Measurements from ENCODE around the gene RBM20.
"Not testable (repeated sequence)": the region's sequence is repeated elsewhere in the genome, so short reads cannot be mapped to it uniquely, and the experiment has no call there.

The RBM20 gene

DNA sequence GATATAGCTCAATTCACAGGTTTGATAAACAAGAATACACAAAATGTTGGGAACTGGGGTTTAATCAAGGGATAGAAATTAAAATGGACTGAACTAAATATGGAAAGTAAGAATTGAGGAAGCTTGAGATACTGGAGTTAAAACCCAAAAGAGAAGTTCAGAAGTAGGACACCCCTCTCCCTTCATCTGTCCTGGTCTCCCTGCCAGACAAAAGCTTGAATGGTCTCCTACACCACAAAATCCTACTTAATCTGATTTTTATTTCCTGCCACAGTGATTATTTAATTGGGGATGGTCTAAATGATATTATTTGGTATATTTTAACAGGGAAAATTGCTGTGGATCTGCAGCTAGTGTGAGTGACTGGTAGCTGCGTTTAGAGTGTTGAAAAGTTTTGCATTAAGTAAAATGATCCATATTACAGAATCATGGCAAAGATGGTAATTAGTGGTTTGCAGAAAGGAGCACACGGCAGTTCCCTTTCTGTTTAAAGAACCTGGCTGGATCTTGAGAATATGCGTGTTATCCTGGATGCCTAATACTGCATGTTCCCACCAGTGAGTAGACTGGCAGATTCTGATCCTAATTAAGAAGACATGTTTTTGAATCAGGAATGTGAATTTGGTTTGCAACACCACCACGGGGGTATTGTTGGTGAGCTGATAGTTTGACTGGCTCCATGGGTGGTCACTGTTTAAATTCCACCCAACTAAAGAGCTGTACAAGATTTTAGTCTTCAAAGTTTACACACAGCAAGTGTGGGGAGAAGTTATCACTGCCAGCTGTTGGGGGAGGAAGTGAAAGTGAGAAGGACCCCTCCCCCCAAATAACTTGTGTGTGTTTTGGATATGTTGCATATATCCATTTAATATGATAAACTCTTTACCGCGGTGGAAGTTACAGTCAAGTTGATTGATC, 5.5 kb downstream of the RBM20 start:
- DNase-seq, result no peak

DNA sequence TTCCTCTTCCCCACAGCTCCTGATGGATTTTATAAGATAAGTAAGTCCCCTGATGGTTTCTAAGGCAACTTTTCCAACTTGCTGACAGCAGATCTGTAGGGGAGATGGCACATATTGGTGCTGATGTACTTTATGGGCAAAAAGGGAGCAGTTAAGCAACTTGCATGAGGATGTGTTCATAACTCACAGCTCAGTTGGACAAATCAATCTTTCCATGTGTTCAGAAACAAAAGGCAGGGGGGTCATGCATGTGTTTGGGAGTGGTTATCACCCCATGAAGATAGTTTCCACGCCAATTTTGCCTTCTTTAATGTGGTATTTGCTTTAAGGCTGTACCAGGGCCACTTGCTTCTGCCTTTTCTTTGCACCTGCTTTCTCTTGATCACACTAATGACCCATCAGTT, 6.1 kb downstream of the RBM20 start:
- DNase-seq, result no peak

GRCh38 chr10:110651044-110651958, 7.2 kb downstream of the RBM20 start:
- no peak for DNase-seq

GRCh38 chr10:110652475-110653118, 8.5 kb downstream of the RBM20 start:
- DNase-seq, result no peak

- no peak for DNase-seq
Measured at GRCh38 chr10:110655320-110655719, 11.2 kb downstream of the RBM20 start.

GRCh38 chr10:110656612-110657011, 12.5 kb downstream of the RBM20 start:
- DNase-seq, result no peak

- DNase-seq, result no peak
Measured at GRCh38 chr10:110657973-110658691, 14.0 kb downstream of the RBM20 start.

DNA sequence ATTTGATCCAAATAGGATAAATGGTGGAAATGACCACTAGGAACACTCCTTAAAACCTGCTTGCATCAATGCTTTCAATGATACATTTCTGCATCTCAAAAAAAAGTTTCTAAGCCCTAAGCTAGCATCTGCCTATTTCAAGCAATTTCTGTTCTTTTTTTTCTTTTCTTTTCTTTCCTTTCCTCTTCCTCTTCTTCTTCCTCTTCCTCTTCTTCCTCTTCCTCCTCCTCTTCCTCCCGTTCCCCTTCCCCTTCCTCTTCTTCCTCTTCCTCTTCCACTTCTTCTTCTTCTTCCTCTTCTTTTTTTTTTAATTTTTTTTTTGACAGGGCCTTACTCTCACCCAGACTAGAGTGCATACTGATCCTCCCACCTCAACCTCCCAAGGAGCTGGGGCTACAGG, 15.4 kb downstream of the RBM20 start:
- no peak for DNase-seq

GRCh38 chr10:110660289-110660688, 16.2 kb downstream of the RBM20 start:
- DNase-seq, result not testable (repeated sequence)

GRCh38 chr10:110661292-110661691, 17.2 kb downstream of the RBM20 start:
- DNase-seq, result no peak

DNA sequence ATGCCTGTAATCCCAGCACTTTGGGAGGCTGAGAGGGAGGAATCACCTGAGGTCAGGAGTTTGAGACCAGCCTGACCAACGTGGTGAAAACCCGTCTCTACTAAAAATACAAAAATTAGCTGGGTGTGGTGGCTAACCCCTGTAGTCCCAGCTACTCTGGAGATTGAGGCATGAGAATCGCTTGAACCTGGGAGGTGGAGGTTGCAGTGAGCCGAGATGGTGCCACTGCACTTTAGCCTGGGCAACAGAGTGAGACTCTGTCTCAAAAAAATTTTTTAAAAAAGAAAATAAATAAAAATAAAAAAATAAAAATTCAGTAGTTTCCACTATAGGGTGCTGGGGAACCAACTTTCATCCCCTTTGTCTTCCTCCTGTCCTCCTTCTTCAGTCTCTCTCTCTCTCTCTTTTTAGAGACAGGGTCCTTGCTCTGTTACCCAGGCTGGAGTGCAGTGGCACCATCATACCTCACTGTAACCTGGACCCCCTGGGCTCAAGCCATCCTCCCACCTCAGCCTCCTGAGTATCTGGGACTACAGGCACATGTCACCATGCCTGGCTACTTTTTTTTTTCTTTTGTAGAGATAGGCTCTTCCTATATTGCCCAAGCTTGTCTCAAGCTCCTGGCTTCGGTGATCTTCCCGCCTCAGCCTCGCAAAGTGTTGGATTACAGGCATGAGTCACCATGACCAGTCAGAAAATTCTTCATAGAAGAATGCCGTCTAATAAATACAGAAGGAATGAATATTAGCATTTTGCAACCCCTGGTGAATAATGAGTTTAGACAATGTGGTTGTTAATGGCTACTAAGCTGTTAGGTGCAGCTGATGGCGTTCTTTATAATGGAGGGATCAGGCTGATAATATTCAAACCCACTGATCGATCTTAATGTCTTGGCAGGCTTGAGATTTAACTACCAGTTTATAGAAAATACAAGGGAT, 20.6 kb downstream of the RBM20 start:
- DNase-seq, result peak; percentile 66

DNA sequence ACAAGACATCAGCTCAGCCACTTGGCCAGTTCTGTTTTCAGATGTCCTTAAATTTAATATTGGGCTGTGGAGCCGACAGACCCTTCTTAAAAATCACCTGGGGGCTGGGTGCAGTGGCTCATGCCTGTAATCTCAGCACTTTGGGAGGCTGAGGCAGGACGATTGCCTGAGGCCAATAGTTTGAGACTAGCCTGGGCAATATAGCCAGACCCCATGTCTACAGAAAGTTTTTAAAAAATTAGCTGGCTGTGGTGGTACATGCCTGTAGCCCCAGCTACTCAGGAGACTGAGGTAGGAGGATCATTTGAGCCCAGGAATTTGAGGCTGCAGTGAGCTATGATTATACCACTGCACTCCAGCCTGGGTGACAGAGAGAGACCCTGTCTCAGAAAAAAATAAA, 22.1 kb downstream of the RBM20 start:
- DNase-seq, result not testable (repeated sequence)

DNA sequence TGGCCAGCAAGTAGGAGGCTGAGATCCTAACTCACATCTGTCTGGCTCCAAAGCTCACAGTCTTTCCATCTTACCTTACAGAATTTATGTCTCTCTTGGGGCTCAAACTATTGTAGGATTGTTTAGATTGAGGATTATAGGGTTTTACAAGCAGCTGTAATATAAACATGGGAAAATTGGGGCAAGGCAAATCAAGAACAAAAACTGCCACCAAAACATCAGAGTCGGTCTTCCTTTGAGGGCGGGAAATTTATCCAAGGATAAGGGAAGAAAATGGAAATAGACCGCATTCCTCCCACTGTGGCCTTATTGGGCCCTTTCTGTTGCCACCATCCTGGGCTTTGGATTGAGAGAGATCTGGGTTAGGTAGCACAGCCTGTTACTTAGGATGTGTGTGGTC, 22.5 kb downstream of the RBM20 start:
- DNase-seq, result no peak

DNA sequence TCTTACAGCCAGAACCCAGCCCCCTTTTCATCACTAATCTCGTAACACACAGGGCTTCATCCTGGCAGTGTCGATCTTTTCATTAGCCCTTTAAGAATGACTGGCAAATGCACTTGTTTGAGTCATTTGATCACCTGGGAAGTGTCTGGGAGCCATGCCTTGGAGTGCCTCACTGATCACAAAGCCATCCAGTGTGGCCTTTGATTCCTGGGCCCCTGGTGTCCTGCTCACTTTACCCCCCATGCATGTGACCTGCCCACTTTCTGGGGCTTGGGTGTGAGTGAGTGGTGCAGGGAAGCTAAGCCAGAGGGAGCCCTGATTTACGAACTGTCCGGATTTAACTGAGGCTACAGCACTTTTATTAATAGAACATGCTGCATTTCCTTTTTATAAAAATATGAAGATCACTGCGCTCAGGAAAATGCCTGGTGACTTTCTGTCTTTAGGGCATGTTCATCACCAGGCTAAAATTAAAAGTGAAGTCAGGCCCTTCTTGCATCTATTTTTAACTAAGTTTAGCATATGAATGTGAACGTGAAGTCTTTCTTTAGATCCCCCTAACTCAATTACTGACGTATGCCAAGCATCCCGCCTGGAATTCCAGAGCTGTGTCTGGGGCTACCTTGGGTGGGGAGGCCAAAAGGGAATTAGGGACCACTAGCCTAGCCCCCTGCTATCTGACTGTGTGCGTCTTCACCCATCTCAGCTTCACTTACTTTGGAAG, 23.6 kb downstream of the RBM20 start:
- DNase-seq, result no peak

GRCh38 chr10:110668443-110668842, 24.3 kb downstream of the RBM20 start:
- no peak for DNase-seq

DNA sequence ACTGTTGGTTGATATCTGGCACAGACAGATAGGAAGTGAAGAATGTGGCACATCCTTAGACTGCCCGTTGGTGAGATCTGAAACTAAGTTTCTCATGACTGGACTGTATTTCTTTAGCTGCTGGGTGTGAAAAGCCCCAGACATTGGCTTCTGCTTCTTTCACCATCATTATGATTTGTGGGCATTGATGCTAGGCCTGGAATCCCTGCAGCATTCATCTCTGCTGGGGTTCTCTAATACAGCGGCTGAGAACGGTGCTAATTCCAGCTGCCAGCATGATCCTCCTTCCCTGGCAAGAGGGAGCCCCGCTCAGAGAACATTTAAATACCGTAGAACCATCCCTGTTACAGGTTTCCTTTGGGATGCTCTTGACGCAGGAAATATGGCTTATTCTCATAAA, 26.2 kb downstream of the RBM20 start:
- no peak for DNase-seq

DNA sequence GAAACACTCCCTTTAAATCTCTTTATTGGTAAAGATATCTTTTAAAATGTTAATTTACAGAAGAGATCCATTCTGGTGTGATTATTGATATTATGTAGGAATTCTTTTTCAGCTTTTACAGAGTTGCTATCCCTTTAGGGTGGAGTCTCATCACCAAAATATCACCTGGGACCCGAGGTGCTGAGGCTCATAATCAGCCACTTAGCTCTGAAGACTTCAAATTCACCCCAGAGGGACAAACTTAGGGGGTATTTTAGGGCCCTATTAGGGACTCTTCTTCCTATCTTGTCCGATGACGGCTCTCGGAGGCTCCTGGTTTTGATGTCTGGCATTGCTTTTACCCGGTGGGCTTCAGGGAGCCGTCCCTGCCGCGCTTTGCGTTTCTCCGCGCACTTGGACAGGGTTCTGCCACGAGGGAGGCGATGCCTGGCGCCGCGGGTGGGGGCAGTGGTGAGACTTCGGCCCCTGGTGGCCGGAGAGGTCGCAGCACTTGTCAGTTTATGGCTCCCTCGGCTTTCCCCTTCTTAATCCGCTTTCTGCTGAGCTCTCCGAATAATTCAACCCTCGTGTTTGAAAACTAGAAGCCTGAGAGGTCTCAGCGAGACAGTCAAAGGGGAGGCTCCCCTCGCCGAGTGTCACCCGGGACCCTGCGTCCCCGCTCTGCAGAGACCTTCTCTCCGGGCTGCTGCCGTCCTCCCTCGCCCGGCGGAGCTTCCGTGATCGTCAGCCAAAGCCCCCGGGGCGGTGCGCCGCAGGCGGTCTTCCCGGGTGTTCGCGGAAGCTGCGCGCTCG, 27.8 kb downstream of the RBM20 start:
- DNase-seq, result peak; percentile 70

GRCh38 chr10:110672580-110672919, 28.4 kb downstream of the RBM20 start:
- DNase-seq, result no peak

DNA sequence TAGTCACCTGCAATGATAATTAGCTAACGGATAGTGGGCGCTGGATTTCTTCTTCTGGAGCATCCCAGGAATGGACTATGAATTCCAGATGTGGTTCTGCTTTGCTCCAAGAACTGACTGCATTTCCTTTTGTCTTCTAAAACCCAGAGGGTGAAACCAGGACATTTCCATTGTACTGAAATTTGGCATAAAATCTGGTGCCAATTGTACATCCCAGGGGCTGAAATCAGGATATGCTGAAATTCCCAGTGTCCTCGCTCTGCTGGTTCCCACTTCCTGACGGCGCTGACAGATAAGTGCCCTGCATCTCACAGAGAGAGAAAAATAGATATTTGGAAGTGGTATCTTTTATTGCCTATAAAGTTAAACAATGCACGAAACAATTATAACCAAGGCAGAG, 31.9 kb downstream of the RBM20 start:
- DNase-seq, result no peak

Data from kidney glomerular epithelial cell (primary cell).